ENCODE results near the gene KRTAP15-1.

KRTAP15-1 gene

GRCh38 chr21:30439975-30440374 lies at the start of gene KRTAP15-1:
TSS of gene KRTAP15-1 (plus strand) at chr21:30440275. CDS start at chr21:30440328, 53 bp downstream.
- DNase-seq, result no peak

DNA sequence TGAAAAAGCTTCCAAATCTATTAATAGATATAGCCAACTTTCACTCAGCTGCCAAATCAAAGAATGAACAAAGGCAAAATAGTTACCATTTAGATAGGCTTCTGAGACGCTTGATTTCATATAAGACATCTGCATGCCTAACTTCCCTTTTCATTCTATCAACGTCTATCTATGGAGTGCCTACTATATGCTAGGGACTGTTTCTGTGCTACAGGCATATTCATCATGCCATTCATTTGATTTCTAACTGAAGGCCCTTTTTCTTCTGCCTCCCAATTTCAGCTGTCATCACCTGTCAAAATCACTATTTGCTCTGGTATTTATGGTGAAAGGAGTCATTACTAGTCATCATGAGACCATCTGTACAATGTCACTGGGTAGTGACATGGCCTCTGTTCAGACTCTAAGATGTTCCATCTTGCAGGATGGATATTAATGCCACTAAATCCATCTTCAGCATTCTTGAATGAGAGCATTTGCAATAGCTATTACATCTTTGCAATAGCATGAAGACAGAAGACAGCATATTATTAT lies 48.5 kb upstream of the KRTAP15-1 start:
- DNase-seq, result no peak

- no peak for DNase-seq
Measured at GRCh38 chr21:30395731-30396130, 44.3 kb upstream of the KRTAP15-1 start, which contains the start of gene KRTAP13-1. TSS of gene KRTAP13-1 (plus strand) at chr21:30396031. CDS start at chr21:30396087, 56 bp downstream.

DNA sequence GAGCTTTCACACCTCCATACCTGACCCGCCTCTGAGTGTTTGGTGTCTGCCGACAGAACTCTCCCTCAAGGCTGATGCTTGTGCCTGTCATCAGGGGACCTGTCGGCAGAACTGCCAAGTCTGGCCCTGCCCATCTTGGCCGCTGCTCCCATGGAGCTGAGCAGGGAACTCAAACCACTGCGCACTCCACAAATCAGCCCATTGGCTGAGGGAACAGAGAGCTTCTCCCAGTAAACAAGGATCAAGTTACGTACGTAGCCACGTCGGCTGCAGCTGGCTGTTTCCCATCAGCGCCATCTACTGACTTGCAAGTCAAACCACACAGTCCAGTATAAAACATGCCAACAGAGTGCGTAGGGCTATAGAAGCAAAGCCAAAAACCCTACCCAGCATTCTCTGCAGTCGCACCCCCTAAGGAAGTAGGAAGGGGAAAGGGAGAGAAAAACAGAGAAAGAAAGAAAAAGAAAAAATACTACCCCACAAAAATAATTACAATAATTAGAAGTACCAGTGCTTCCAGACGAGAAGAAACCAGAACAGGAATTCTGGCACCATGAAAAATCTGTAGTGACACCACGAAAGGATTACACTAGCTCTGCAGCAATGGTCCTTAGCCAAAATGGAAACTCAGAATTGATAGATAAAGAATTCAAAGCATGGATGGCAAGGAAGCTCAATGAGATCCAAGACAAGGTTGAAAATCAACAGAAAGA lies 31.1 kb upstream of the KRTAP15-1 start:
- DNase-seq, result no peak

GRCh38 chr21:30415993-30416392 lies 24.1 kb upstream of the KRTAP15-1 start:
- DNase-seq, result no peak

DNA sequence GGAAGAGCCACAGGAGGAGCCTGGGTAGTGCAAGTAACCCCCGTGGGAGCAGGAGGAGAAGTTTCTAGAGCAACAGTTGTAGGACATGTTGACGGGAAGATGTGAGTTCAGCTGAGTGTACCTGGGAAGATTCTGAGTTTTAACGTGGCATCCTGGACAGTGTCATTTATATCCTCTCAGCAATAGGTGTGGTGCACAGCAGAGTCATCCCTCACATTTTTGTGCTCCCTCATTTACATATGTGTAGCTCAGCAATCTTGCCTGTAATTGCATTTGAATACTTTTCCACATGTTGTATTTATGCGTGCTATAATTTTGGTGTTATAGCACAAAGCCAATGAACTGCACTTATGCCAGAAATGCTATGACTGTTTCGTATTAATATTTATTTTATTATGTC lies 14.2 kb upstream of the KRTAP15-1 start, which contains the start of gene KRTAP13-3:
Gene KRTAP13-3 (minus strand): TSS at position 101 of the 400 bp plus-strand sequence. CDS start 14 bp downstream, at position 87.
- no peak for DNase-seq

- no peak for DNase-seq
Measured at GRCh38 chr21:30426731-30427130, 13.3 kb upstream of the KRTAP15-1 start.

DNA sequence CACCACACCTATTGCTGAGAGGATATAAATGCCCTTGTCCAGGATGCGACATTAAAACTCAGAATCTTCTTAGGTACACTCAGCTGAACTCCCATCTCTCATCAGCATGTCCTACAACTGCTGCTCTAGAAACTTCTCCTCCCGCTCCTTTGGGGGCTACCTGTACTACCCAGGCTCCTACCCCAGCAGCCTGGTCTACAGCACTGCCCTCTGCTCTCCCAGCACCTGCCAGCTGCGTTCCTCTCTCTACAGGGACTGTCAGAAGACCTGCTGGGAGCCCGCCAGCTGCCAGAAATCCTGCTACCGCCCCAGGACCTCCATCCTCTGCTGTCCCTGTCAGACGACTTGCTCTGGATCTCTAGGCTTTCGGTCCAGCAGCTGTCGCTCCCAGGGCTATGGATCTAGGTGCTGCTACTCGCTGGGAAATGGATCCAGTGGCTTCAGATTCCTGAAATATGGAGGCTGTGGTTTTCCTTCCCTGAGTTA lies 9.9 kb upstream of the KRTAP15-1 start, which contains the start of gene KRTAP13-4:
Gene KRTAP13-4 (plus strand): TSS at position 51 of the 486 bp plus-strand sequence. CDS start 56 bp downstream, at position 107.
- no peak for DNase-seq

DNA sequence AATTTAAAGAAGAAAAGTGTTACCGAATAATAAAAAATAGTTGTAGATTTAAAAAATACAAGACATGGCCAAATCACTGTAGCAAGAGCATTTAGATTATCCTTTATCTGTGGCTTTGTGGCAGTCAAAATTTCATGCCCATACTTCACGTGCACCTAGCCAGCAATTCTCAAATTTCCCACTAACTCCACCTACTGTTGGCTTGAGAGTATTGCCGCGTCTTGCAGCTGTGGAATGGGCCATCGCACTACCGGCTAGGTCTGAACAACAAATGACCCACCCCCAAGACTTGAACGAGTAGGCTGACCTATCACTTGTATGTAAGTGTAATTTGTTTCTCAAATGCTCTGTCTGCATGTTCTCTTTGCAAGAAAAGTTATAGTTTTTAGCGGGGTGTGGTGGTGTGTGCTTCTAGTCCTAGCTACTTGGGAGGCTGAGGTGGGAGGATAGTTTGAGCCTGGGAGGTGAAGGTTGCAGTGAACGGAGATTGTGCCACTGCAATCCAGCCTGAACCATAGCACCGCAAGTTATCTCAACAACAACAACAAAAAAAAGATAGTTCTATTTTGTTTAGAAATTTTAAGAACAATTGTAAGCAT lies 5.9 kb upstream of the KRTAP15-1 start:
- no peak for DNase-seq

DNA sequence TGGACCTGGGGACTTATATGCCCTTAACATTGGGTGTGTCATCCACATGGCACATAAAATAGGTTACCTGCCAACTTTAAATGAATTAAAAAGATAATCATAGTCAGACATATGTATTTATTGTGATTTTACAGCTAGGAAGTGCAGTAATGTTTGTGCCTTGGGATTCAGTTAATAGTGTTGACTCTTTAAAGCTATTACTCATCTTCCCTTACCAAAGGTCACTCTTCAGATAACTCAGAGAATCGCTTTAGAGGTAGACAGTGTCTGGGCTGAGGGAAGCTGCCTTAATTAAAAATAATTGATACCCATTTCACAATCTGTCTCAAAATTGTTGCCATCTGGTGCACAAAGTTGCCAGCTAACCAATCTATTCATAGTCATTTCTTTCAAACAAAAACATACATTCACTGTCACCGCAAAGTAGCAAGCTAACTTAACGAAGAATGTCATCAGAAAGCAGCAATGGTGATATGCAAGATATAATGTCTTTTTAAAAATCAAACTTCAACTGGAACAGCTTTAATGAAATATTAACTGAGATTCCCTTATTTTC lies 3.0 kb upstream of the KRTAP15-1 start:
- no peak for DNase-seq

DNA sequence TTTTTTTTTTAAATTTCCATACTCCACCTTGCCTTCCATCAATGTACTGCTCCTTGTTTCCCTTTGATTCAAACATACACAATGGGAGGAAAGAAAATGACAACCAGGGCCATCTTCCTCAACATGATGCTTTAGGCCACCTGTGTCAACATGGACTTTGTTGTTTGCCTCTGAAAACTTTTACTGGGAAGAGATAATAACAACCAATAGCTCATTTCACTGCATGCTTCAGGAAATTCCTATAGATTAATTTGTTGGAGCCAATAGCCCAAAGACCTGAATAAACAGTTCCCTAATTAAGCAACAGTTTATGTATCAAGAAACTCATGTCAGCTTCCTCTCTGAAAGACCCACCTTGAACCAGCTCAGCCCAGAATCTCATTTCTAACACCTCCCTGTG lies 3.2 kb downstream of the KRTAP15-1 start:
- DNase-seq, result no peak

GRCh38 chr21:30444204-30444603 lies 4.1 kb downstream of the KRTAP15-1 start:
- no peak for DNase-seq

- DNase-seq, result no peak
Measured at GRCh38 chr21:30447056-30447455, 7.0 kb downstream of the KRTAP15-1 start.

- DNase-seq, result no peak
Measured at GRCh38 chr21:30448514-30448913, 8.4 kb downstream of the KRTAP15-1 start.

GRCh38 chr21:30463713-30464112 lies 23.6 kb downstream of the KRTAP15-1 start:
- DNase-seq, result no peak

DNA sequence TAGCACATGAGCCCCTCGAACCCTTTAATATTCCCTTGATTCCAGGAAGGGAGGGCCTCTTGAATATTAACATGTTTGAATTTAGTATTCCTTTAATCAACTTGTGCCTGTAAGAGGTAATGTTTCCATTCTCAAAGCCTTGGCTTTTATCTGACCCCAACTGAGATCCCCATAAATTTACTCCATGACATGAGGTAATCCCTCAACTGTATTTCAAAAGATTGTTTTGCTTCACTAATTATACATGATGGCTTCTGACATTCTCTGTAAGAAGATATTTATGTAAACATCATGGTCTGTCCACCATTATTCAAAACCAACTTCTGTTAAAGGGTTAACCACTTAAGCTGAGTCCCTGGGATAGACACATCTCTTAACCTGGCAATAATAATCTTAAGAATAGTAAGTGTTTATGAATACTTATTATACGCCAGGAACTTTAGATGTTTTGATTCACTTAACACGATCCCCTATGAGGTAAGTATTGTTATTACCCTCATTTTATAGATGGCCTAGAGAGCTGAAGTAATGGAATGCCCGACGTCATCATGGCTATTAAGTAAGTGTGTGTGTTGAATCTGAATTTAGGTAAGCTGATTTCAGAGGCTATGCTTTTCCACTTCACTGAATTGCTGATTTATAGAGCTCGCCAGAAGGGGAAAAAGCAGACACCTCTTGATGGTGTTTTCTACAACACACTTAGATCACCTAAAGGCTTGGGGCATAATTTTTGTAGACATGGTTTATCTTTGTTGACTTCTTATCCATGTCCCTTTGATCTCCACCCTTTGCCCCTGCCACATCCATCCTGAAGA lies 29.0 kb downstream of the KRTAP15-1 start:
- no peak for DNase-seq

- no peak for DNase-seq
Measured at GRCh38 chr21:30478004-30478403, 37.9 kb downstream of the KRTAP15-1 start.

- DNase-seq, result no peak
Measured at GRCh38 chr21:30479259-30479658, 39.2 kb downstream of the KRTAP15-1 start.

GRCh38 chr21:30480145-30480544 lies 40.1 kb downstream of the KRTAP15-1 start, which contains the start of gene KRTAP19-1:
TSS of gene KRTAP19-1 (minus strand) at chr21:30480367. CDS start at chr21:30480317, 50 bp downstream.
- DNase-seq, result no peak

GRCh38 chr21:30482130-30482529 lies 42.1 kb downstream of the KRTAP15-1 start:
- no peak for DNase-seq

GRCh38 chr21:30486180-30486579 lies 46.1 kb downstream of the KRTAP15-1 start:
- DNase-seq, result no peak

GRCh38 chr21:30487336-30487735 lies 47.3 kb downstream of the KRTAP15-1 start, which contains the start of gene KRTAP19-2:
TSS of gene KRTAP19-2 (minus strand) at chr21:30487436. CDS start at chr21:30487348, 88 bp downstream.
- DNase-seq, result no peak

Data from CD4-positive, alpha-beta T cell treated with Interleukin-15 for 1 hour (primary cell).